Measurements from ENCODE around the gene KCNQ1.

DNA sequence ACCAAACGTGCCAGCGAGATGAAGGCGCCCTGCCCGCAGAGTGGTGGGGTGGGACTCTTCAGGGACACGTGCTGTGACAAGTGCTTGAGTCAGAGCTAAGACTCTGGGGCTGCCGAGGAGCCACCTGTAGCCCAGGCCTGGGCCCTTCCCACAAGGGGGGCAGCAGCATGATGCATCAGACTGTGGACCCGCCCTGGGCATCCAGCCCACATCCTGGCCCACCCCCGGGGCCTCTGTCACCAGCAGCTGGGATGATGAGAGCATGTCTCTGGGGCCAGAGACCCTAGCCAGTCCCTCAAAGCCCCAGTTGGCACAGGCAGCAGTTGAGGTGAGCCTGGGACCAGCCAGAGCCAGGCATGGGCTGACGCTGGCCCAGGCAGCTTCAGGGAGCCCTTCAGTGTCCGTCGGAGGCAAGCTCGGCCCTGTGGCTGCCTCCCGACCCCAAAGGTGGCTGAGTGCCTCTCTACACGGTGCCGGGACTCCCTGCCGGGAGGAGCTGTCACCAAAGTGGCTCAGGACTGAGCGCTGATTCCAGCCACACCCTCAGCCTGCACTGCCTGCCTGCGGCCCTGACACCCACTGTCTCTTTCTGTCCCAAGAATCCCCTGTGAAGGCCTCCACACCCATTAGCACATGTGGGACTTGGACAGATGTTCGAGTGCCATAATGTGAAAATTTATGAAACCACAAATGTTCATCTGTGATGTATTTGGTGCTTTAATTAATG is 399.5 kb downstream of the KCNQ1 start:
- TF ChIP-seq, protein P1, sequence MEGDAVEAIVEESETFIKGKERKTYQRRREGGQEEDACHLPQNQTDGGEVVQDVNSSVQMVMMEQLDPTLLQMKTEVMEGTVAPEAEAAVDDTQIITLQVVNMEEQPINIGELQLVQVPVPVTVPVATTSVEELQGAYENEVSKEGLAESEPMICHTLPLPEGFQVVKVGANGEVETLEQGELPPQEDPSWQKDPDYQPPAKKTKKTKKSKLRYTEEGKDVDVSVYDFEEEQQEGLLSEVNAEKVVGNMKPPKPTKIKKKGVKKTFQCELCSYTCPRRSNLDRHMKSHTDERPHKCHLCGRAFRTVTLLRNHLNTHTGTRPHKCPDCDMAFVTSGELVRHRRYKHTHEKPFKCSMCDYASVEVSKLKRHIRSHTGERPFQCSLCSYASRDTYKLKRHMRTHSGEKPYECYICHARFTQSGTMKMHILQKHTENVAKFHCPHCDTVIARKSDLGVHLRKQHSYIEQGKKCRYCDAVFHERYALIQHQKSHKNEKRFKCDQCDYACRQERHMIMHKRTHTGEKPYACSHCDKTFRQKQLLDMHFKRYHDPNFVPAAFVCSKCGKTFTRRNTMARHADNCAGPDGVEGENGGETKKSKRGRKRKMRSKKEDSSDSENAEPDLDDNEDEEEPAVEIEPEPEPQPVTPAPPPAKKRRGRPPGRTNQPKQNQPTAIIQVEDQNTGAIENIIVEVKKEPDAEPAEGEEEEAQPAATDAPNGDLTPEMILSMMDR (IDR thresholded peaks at IDR 0.05; ENCODE audit: borderline replicate concordance, extremely low read depth, low read length, poor library complexity, severe bottlenecking): no peak
- no peak for TF ChIP-seq EZH2 (IDR thresholded peaks at IDR 0.05; ENCODE audit: borderline replicate concordance, low read depth, low read length, severe bottlenecking)
